PC-3 (cell line): Measurements from ENCODE around the gene TNFAIP8L3.

Source experiments
- EZH2 ChIP-seq: fragments of 300-600 bp; sonication (generic); IDR thresholded peaks from one replicate; pipeline ENCODE4 v1.6.1; 2017; ENCODE audit warnings: antibody characterized with exemption, mild to moderate bottlenecking, low read length; ENCODE audit not compliant: unreplicated experiment
- EZH2phosphoT487 ChIP-seq: fragments of 300-600 bp; sonication (generic); IDR thresholded peaks from 2 replicates; pipeline ENCODE4 v1.6.1; 2018; ENCODE audit warnings: mild to moderate bottlenecking, antibody characterized with exemption, low read length, borderline replicate concordance
- TF ChIP-seq, protein P1 (sequence below): fragments of 300-600 bp; sonication (generic); conservative IDR thresholded peaks from 2 replicates; pipeline ENCODE4 v1.5.1; 2017; ENCODE audit warnings: antibody characterized with exemption, low read depth, mild to moderate bottlenecking, low read length

DNA sequence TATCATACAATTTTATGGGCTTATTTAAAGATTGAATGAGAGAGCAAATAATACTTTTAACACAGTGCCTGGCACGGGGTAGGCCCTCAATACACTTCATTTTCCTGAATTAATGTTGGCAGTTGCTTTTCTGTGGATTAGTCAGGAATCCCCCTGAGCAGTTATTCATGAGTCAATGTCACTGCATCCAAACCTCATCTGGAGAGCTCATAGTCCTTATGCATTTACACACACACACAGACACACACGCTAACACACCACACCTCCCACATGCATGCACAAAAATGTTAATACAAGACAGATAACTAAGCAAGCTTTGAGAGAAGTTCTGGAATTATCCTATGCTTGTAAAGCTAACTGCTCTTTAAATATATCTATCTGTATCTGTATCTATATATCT is 34.0 kb upstream of the TNFAIP8L3 start:
- TF ChIP-seq, protein P1, sequence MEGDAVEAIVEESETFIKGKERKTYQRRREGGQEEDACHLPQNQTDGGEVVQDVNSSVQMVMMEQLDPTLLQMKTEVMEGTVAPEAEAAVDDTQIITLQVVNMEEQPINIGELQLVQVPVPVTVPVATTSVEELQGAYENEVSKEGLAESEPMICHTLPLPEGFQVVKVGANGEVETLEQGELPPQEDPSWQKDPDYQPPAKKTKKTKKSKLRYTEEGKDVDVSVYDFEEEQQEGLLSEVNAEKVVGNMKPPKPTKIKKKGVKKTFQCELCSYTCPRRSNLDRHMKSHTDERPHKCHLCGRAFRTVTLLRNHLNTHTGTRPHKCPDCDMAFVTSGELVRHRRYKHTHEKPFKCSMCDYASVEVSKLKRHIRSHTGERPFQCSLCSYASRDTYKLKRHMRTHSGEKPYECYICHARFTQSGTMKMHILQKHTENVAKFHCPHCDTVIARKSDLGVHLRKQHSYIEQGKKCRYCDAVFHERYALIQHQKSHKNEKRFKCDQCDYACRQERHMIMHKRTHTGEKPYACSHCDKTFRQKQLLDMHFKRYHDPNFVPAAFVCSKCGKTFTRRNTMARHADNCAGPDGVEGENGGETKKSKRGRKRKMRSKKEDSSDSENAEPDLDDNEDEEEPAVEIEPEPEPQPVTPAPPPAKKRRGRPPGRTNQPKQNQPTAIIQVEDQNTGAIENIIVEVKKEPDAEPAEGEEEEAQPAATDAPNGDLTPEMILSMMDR: no peak
- TF ChIP-seq EZH2: no peak
- TF ChIP-seq EZH2phosphoT487: no peak
